ENCODE results near the gene RBM26. TPM values are rescaled to one million over a fixed set of nuclear protein-coding genes. Genes with fewer than 3 reads are reported as not detected.

Gene RBM26
- total and polyA plus RNA-seq, 2 experiments from 2014 or later: 46.0 to 69.3 TPM

GRCh38 chr13:79403113-79403512 lies 2.9 kb downstream of the RBM26 start:
- H3K27me3 ChIP-seq (ENCODE audit: insufficient read depth): no peaks in the 10 kb centered on the region
- Mint-ChIP-seq H3K36me3 (ENCODE audit: low read depth) (peaks cover 21% of the 10 kb centered on the region), H3K4me3 (no peak overlapping the region; the same call in 2 of the 3 replicates), H3K27ac (0 out of 2 replicates have a peak overlapping the region, but pooled peaks have one; percentile 84), H3K9me3 (no peaks in the 10 kb centered on the region), H3K4me1 (peaks cover 46% of the 10 kb centered on the region), H3K27me3 (ENCODE audit: insufficient read depth, low read depth, poor library complexity) (no peaks in the 10 kb centered on the region)
- no peaks in the 10 kb centered on the region for H3F3A ChIP-seq (replicated peaks; ENCODE audit: low read depth)
- no peak for ATAC-seq
- H2AFZ ChIP-seq: no peak overlapping the region
- H3K4me3 ChIP-seq: peak overlapping the region; percentile 92
- H3K27ac ChIP-seq (ENCODE audit: low read depth): no peak overlapping the region
- TF ChIP-seq STAT1 (IDR thresholded peaks at IDR 0.05; ENCODE audit: unreplicated experiment): no peak
- no peak for TF ChIP-seq NANOG (IDR thresholded peaks at IDR 0.05; ENCODE audit: borderline replicate concordance)
- TF ChIP-seq, protein P1, sequence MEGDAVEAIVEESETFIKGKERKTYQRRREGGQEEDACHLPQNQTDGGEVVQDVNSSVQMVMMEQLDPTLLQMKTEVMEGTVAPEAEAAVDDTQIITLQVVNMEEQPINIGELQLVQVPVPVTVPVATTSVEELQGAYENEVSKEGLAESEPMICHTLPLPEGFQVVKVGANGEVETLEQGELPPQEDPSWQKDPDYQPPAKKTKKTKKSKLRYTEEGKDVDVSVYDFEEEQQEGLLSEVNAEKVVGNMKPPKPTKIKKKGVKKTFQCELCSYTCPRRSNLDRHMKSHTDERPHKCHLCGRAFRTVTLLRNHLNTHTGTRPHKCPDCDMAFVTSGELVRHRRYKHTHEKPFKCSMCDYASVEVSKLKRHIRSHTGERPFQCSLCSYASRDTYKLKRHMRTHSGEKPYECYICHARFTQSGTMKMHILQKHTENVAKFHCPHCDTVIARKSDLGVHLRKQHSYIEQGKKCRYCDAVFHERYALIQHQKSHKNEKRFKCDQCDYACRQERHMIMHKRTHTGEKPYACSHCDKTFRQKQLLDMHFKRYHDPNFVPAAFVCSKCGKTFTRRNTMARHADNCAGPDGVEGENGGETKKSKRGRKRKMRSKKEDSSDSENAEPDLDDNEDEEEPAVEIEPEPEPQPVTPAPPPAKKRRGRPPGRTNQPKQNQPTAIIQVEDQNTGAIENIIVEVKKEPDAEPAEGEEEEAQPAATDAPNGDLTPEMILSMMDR (conservative IDR thresholded peaks at IDR 0.05; ENCODE audit: low read depth in 2 of 2): no peak
- no peak for TF ChIP-seq EZH2phosphoT487 (IDR thresholded peaks at IDR 0.05; ENCODE audit: unreplicated experiment)
- no peak for TF ChIP-seq ZNF114 (CRISPR knock-in tag; IDR thresholded peaks at IDR 0.05)
- TF ChIP-seq JUNB (IDR thresholded peaks at IDR 0.05; ENCODE audit: unreplicated experiment): no peak
- no peak for TF ChIP-seq ETS1 (IDR thresholded peaks at IDR 0.05)
- TF ChIP-seq ZNF331 (CRISPR knock-in tag; IDR thresholded peaks at IDR 0.05; ENCODE audit: low read depth): no peak
- no peak for TF ChIP-seq POLR2AphosphoS5 (IDR thresholded peaks at IDR 0.05; ENCODE audit: low read depth)
- no peak for TF ChIP-seq CREB1 (CRISPR knock-in tag; IDR thresholded peaks at IDR 0.05; ENCODE audit: low read depth)
- TF ChIP-seq, protein P2, sequence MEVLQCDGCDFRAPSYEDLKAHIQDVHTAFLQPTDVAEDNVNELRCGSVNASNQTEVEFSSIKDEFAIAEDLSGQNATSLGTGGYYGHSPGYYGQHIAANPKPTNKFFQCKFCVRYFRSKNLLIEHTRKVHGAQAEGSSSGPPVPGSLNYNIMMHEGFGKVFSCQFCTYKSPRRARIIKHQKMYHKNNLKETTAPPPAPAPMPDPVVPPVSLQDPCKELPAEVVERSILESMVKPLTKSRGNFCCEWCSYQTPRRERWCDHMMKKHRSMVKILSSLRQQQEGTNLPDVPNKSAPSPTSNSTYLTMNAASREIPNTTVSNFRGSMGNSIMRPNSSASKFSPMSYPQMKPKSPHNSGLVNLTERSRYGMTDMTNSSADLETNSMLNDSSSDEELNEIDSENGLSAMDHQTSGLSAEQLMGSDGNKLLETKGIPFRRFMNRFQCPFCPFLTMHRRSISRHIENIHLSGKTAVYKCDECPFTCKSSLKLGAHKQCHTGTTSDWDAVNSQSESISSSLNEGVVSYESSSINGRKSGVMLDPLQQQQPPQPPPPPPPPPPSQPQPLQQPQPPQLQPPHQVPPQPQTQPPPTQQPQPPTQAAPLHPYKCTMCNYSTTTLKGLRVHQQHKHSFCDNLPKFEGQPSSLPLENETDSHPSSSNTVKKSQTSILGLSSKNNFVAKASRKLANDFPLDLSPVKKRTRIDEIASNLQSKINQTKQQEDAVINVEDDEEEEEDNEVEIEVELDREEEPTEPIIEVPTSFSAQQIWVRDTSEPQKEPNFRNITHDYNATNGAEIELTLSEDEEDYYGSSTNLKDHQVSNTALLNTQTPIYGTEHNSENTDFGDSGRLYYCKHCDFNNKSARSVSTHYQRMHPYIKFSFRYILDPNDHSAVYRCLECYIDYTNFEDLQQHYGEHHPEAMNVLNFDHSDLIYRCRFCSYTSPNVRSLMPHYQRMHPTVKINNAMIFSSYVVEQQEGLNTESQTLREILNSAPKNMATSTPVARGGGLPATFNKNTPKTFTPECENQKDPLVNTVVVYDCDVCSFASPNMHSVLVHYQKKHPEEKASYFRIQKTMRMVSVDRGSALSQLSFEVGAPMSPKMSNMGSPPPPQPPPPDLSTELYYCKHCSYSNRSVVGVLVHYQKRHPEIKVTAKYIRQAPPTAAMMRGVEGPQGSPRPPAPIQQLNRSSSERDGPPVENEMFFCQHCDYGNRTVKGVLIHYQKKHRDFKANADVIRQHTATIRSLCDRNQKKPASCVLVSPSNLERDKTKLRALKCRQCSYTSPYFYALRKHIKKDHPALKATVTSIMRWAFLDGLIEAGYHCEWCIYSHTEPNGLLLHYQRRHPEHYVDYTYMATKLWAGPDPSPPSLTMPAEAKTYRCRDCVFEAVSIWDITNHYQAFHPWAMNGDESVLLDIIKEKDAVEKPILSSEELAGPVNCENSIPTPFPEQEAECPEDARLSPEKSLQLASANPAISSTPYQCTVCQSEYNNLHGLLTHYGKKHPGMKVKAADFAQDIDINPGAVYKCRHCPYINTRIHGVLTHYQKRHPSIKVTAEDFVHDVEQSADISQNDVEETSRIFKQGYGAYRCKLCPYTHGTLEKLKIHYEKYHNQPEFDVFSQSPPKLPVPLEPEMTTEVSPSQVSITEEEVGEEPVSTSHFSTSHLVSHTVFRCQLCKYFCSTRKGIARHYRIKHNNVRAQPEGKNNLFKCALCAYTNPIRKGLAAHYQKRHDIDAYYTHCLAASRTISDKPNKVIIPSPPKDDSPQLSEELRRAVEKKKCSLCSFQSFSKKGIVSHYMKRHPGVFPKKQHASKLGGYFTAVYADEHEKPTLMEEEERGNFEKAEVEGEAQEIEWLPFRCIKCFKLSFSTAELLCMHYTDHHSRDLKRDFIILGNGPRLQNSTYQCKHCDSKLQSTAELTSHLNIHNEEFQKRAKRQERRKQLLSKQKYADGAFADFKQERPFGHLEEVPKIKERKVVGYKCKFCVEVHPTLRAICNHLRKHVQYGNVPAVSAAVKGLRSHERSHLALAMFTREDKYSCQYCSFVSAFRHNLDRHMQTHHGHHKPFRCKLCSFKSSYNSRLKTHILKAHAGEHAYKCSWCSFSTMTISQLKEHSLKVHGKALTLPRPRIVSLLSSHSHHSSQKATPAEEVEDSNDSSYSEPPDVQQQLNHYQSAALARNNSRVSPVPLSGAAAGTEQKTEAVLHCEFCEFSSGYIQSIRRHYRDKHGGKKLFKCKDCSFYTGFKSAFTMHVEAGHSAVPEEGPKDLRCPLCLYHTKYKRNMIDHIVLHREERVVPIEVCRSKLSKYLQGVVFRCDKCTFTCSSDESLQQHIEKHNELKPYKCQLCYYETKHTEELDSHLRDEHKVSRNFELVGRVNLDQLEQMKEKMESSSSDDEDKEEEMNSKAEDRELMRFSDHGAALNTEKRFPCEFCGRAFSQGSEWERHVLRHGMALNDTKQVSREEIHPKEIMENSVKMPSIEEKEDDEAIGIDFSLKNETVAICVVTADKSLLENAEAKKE (CRISPR knock-in tag; IDR thresholded peaks at IDR 0.05): no peak
- no peak for TF ChIP-seq EZH2 (IDR thresholded peaks at IDR 0.05; ENCODE audit: low read depth, unreplicated experiment)
- TF ChIP-seq, protein P3, sequence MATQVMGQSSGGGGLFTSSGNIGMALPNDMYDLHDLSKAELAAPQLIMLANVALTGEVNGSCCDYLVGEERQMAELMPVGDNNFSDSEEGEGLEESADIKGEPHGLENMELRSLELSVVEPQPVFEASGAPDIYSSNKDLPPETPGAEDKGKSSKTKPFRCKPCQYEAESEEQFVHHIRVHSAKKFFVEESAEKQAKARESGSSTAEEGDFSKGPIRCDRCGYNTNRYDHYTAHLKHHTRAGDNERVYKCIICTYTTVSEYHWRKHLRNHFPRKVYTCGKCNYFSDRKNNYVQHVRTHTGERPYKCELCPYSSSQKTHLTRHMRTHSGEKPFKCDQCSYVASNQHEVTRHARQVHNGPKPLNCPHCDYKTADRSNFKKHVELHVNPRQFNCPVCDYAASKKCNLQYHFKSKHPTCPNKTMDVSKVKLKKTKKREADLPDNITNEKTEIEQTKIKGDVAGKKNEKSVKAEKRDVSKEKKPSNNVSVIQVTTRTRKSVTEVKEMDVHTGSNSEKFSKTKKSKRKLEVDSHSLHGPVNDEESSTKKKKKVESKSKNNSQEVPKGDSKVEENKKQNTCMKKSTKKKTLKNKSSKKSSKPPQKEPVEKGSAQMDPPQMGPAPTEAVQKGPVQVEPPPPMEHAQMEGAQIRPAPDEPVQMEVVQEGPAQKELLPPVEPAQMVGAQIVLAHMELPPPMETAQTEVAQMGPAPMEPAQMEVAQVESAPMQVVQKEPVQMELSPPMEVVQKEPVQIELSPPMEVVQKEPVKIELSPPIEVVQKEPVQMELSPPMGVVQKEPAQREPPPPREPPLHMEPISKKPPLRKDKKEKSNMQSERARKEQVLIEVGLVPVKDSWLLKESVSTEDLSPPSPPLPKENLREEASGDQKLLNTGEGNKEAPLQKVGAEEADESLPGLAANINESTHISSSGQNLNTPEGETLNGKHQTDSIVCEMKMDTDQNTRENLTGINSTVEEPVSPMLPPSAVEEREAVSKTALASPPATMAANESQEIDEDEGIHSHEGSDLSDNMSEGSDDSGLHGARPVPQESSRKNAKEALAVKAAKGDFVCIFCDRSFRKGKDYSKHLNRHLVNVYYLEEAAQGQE (IDR thresholded peaks at IDR 0.05; ENCODE audit: unreplicated experiment): no peak
- DNase-seq (ENCODE audit: low spot score): no peak
- H4K20me1 ChIP-seq (replicated peaks; ENCODE audit: insufficient read depth): peaks cover 20% of the 10 kb centered on the region
- H3K79me2 ChIP-seq (replicated peaks; ENCODE audit: insufficient read depth): peaks cover 88% of the 10 kb centered on the region
- H3K9me2 ChIP-seq (ENCODE audit: insufficient read depth): no peaks in the 10 kb centered on the region
- peaks cover 42% of the 10 kb centered on the region for H3K4me1 ChIP-seq (ENCODE audit: insufficient read depth)
- H3K36me3 ChIP-seq (ENCODE audit: insufficient read depth): no peaks in the 10 kb centered on the region
- peak overlapping the region; percentile 85 for H3K4me2 ChIP-seq

Data from GM23338 (cell line).